DMS114 treated with DMSO at 0.1 percent for 48 hours (cell line): Measurements from ENCODE around the gene FNIP1.
"Not testable (repeated sequence)": the region's sequence is repeated elsewhere in the genome, so short reads cannot be mapped to it uniquely, and the experiment has no call there.

Experiments used
- DNase-seq: peaks from one replicate; lab custom pipeline; 2025; ENCODE audit not compliant: unreplicated experiment; lab: John Stamatoyannopoulos, UW

The FNIP1 gene

DNA sequence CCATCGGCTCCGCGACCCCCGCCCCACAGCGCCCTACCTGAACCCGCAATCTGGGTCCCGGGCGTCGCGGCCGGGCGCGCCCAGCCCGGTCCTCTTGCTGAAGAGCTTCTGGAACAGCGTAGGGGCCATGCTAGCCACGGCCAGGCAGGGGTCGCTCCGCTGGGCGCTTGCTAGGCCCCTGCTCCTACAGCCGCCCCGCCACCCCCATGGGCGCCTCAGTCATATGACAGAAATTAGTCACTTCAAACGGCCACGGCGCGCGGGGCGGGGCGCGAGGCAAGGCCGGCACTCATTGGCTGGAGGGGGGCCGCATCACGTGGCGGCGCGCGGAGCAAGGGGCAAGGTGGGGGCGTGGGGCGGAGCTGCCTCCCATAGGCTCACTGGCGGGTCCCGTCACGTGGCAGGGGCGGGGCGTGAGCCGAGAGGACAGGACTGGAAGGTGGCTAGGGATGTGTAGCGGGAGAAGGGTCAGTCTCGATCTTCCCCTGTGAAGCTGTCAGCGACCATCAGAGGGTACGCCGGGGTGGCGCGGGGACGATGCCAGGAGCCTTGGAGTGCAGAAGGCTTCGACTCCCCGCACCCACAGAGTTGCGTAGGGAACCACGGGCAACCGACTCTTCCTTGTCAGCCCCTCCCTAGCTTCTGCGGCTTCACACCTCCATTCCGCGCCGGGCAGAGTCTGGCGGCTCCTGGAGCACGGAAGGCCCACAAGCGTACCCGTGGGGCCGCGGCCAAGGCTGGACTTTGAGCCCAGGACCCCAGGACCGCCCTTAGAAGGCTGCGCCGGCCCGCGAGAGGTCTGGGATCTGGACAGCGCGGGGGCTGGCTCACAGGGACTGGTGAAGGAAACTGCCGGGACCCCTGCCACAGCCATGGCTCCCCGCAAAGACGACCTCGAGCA is at the start of gene FNIP1:
Gene FNIP1, minus strand, starts transcription at position 225 of the 901 bp plus-strand sequence. Its CDS starts 96 bp downstream, at position 129.
- DNase-seq: peak; percentile 95

DNA sequence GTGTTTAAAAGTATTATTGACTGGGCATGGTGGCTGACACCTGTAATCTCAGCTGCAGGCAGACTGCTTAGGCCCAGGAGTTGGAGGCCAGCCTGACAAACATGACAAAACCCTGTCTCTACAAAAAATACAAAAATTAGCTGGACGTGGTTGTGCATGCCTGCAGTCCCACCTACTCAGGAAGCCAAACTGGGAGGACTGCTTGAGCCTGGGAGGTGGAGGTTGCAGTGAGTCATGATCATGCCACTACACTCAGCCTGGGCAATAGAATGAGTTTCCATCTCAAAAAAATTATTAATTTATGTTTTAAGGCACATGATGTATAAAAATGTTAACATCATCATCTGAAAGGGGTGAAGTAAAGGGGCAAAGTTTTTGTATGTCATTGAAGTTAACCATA is 49.7 kb upstream of the FNIP1 start:
- DNase-seq: no peak

DNA sequence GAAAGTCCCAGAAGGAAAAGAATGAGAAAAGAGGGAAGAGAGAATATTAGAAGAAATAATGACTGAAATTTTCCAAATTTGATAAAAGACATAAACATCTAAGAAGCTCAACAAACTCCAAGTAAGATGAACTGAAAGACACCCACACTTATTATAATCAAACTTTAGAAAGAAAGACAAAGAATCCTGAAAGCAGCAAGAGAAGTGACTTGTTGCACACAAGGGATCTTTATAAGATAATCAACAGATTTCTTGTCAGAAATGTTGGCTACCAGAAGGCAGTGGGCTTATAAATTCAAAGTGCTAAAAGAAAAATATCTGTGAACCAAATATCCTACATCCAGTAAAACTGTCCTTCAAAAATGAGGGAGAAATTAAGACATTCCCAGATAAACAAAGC is 49.0 kb upstream of the FNIP1 start:
- DNase-seq: no peak

DNA sequence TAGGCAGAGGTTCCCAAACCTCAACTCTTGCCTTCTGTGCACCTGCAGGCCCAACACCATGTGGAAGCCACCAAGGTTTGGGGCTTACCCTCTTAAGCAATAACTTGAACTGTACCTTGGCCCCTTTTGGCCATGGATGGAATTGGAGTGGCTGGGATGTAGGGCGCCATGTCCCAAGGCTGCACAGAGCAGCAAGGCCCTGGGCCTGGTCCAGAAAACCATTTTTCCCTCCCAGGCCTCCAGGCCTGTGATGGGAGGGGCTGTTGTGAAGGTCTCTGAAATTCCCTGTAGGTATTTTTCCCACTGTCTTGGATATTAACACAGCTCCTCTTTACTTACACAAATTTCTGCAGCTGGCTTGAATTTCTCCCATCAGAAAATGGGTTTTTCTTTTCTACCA is 46.2 kb upstream of the FNIP1 start:
- not testable (repeated sequence) for DNase-seq

DNA sequence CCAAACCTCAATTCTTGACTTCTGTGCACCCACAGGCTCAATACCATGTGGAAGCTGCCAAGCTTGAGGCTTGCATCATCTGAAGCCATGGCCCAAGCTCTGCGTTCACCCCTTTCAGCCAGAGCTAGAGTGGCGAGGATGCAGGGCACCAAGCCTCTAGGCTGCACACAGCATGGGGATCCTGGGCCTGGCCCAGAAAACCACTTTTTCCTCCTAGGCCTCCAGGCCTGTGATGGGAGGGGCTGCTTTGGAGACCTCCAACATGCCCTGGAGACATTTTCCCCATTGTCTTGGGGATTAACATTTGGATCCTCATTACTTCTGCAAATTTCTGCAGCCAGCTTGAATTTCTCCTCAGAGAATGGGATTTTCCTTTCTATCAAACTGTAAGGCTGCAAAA is 35.9 kb upstream of the FNIP1 start:
- DNase-seq: not testable (repeated sequence)

DNA sequence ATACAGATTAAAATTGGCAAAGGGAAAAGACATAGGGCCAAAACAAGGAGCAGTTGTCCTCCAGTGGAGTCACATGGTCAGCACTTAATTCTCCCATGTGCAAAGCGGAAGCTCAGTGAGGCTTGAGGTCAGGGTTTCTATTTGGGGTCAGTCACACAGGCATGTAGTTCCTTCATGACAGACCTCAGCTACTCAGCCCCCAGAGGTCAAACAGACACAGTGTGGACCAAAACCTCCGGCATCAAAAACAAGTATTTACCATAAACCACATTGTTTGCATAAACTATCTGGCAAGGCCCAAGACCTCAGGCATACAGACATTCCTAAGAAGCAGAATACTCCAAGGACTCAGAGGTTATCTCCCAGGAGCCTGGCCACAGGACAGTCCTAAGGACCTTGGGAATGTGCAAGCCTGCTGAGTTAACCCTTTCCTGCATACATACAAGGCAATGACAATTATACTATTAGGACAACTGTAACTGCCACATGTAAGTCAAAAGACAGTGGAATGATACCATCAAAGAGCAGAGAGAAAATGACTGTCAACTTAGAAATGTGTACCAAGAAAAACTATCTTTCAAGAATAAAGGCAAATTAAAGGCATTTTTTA is 28.7 kb upstream of the FNIP1 start:
- no peak for DNase-seq

DNA sequence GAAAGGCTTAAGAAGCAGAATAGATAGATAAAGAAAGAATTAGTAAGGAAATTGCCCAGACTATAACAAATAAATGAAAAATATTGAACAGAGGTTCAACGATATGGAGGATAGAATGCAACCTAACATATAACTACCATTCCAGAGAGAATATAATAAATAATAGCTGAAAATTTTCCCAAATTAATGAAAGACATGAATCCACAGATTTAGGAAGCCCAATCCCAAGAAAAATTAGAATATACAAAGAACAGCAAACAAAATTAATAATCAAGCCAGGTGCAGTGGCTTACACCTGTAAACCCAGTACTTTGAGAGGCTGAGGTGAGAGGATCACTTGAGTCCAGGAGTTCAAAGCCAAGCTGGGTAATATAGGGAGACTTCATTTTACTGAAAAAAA is 27.8 kb upstream of the FNIP1 start:
- DNase-seq: no peak

DNA sequence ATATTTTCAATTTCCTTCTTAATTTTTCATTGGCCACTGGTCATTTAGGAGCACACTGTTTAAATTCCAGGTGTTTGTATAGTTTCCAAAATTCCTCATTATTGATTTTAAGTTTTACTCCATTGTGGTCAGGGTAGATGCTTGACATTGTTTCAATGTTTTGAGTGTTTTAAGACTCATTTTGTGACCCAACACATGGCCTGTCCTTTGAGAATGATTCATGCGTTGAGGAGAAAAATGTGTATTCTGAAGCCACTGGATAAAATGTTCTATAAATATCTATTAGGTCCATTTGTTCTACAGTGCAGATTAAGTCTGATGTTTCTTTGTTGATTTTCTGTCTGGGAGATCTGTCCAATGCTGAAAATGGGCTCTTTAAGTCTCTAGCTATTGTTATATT is 24.4 kb upstream of the FNIP1 start:
- DNase-seq: no peak

DNA sequence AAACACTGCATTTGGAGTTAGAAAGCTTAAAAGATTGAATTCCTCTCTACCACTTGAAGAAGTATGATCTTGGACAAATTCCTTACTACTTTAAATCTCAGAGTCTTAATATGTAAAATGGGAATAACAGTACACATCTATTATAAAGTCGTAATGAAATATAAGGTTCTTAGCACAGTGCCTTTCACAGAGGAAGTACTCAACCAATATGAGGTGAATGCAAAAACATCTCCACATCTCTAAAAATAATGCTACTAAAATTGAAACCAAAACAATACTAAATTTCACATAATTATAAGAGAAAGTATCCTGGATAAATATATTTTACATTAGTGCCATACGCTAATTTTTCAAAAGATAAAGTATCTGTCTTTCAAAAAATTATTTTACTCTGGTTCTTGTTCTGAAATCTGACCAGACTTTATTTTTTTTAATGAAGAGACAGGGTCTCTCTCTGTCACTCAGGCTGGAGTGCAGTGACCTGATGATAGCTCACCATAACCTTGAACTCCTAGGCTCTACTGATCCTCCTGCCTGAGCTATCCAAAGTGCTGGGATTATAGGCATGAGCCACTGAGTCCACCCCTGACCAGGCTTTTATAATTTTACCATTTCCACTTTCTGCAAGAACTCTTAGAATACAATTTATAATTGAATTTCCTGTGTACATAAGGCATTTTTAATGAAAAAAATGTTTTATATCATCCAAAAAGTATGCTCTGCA is 21.3 kb upstream of the FNIP1 start:
- no peak for DNase-seq

DNA sequence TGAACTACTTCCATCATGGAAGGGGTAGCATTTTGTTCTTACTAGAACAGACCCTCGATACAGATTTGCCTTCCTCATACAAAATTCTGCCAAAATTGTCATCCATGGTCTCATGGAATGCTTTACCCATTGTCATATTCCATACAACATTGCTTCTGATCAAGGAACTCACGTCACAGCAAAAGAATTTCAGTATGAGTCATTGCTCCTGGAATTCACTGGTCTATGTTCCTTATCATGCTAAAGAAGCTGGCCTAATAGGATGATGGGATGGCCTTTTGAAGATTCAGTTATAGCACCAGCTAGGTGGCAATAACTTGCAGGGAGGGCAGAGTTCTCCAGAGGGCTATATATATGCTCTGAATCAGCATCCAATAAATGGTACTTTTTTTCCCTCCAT is 18.2 kb upstream of the FNIP1 start:
- DNase-seq: no peak

DNA sequence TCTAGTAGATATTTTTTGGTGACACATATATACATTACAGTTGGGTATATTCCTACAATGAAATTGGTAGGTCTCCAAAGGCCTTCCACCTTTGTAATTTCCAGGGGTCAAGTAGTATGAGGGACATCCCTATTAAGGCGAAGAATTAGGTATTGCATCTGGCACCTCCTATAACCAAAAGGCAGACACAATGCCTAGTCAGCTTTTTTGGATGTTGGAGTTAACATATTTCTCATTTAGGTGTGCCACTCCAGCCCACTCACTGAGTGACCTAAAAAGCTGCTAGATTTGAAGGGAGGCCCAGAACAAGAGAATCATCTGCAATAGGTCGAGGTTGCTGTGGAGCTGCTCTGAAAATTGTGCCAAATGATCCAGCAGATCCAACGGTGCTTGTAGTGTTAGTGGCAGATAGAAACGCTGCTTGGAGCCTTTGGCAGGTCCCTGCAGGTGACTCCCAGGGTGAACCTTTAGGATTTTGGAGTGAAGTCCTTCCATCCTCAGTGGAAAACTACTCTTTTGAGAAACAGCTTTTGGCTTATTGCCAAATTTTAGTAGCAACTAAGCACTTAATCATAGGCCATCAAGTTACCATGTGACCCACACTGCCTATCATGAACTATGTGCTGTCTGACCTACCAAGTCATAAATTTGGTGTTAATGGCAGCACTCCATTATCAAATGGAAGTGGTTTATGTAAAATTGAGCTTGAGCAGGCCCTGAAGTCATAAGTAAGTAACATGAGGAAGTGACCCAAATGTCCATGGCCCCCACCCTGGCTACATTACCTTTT is 15.7 kb upstream of the FNIP1 start:
- no peak for DNase-seq

DNA sequence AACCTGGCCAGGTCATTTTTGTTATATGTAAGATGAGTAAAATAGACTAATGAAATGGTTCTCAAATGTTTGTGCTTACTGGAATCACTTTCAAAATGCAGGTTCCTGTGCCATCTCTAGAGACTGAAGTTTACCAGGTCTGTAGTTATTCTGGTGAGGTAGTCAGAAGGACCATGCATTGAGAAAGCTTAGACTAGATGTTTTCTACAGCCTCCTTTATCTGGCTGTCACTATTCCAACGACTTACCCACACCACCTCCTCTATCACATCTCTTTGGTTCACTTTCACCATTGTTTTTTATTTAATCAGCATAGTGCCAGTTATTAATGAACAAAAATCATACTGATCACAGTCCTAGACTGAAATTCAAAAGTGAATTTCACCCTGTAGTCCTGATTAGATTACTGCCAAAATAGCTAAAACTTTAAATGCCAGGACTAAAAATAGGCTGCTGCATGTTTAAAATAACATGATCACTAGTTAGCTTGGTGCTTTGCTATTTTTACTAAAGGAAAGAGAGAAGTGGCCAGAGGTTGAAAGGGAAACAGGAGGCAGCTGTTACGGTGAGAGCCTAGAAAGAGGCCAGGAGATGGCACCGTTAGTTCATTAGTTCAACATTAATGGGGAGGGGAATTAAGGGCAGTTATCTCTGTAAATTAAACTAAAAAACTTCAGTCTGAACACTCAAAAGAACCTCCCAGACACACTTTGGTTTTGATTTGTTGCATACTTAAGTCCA is 13.9 kb upstream of the FNIP1 start:
- DNase-seq: peak; percentile 36

DNA sequence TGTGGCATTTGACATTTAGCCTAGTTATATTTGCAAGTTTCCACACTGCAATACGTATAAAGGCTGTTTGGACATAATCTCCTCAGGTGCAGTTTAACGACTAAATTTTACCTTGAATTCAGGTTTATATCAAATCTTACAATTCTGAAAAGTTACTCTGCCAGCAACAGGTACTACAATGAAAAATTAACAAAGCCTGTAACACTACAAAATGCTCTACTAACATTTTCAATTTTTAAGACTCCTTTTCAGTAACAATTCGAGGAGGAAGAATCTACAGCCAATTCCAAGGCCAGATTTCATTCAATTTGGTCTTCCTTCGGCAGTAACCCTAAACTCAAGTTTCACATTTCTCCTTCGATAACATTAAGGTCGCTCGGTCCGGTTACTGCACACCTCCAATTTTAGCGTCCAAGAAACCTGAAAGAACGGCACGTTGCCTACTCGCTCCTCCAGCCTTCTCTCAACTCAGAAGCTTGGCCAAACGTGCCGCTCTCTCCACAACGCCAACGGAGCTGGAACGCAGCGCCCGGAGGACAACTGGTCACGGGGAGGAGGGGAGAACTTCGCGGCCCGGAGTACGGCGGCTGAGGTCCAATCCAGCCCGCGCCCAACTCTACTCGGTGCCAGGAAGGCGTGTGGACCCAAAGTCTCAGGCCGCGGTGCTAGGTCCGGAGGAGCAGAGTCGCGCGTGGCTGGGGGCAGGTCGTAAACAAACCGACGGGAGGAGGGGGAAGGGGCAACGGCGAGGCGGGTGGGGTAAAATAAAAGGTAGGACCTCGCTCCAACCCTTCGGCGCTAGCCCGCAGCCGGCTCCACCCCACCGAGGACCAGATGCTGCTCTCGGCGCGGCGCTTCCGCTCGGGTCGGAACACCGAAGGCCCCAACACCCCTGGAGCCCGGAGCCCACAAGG is 681 bp downstream of the FNIP1 start:
- DNase-seq: no peak

DNA sequence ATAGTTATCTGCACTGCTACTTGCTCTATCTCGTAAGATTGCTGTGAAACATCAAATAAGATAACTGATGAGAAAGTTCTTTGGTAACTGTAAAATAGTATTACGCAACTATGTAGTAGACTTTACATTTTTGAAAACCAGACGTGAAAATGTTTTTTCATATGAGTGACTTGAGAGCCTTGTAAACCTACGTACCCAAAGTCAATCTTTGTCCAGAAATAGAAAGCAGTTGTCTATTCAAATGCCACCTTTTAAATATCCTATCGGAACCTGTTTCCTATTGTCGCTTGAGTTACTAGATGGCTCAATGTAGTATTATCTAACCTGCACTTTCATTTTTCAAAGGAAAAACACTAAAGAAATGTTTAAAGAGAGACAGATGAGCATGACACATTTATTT is 1.6 kb downstream of the FNIP1 start:
- DNase-seq: no peak

DNA sequence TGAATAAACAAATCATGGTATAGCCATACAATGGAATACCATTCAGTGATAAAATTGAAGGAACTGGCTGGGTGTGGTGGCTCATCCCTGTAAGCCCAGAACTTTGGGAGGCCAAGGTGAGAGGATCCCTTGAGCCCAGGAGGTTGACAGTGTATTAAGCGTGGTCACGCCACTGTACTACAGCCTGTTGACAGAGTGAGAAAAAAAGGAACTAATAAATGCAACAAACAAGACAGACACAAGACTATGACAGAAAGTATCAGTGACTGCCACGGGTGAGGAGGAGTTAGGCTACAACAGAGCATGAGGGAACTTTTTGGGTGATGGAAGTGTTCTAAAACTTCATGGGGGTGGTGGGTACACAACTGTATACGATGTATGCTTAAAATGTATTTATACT is 2.2 kb downstream of the FNIP1 start:
- DNase-seq: no peak

DNA sequence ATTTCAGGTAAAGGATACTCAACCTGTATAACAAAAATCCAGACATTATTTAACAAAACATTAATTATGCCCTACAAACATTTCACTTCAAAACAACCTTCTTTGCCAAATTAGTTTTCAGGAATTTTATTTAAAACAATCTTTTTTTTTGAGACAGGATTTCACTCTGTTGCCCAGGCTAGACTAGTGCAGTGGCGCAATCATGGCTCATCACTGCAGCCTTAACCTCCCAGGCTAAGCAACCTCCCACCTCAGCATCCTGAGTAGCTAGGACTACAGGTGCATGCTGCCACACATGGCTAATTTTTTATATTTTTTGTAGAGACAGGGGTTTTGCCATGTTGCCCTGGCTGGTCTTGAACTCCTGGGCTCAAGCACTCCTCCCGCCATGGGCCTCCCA is 3.9 kb downstream of the FNIP1 start:
- DNase-seq: no peak

DNA sequence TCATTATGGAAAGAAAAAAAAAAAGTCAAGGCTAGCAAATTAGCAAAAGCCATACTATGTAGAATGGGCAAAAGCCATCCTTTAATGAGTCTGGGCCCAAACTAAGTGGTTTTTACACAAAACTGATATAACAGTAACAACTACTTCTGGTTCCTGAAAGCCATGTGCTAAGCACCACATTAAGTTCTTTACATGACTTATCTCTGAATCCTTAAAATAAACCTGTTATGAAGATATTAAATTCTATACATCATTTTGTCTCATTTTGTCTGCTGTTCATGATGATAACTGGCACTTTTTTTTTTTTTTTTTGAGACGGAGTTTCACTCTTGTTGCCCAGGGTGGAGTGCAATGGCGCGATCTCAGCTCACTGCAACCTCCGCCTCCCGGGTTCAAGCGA is 5.0 kb downstream of the FNIP1 start:
- DNase-seq: no peak

DNA sequence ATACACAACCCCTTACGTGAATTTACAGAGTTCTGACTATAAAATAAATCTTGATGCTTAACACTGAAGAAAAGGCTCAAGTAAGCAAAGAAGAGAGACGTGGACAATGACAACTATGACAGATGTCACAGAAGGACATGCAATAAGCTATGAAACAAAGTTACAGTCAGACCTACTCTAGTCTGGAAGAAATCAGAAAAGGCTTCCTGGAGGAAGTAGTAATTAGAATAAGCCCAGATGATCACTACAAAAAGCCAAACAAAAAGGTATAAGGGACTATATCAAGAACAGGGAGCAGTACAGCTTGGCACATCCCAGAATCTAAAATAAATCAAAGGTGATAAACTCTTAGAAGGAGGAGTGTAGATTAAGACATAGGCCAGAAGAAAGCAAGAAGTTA is 6.3 kb downstream of the FNIP1 start:
- no peak for DNase-seq

DNA sequence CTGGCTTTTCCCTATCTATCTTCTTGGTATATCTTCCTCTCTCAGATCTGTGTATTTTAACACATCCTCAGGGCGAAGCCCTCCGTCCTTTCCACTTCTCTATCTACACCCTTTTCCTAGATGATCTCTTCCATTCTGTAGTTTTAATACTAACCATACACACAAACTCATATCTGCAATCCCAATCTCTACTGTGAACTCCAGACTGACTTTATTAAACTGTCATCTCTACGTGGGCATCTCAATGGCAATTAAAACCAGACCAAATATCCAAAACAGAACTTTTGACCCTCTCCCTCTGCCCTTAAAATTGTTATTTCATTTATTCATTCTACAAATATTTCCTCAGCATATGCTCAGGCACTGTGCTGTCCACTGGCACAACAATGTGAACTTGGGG is 7.1 kb downstream of the FNIP1 start:
- no peak for DNase-seq
